OCI-LY3 (cell line): Measurements from ENCODE around the gene SKOR1.

Source experiments
- H2AFZ ChIP-seq: fragments of 200-600, 300-600 bp; shearing (Covaris generic); 2 replicates; pipeline ENCODE4 v1.6.0; 2014; ENCODE audit warnings: antibody characterized with exemption, low read depth, low read length
- H3K27ac ChIP-seq: fragments of 200-600, 300-600 bp; sonication (generic); 2 replicates; pipeline ENCODE4 v1.5.1; 2014; ENCODE audit warnings: mild to moderate bottlenecking, low read length, moderate library complexity, mixed read lengths
- H3K27me3 ChIP-seq: fragments of 200-600, 300-600 bp; sonication (generic); 2 replicates; pipeline ENCODE4 v1.6.1; 2014; ENCODE audit warnings: low read depth, low read length, mixed read lengths
- H3K36me3 ChIP-seq: fragments of 200-600, 300-600 bp; sonication (generic); replicated peaks from 2 replicates; pipeline ENCODE3; 2014; ENCODE audit warnings: low read depth, low read length, mixed read lengths
- H3K4me1 ChIP-seq: fragments of 300-600, 200-600 bp; sonication (generic); 2 replicates; pipeline ENCODE4 v1.6.1; 2014; ENCODE audit warnings: low read length, mixed read lengths
- H3K4me2 ChIP-seq: fragments of 200-600, 300-600 bp; sonication (generic); 2 replicates; pipeline ENCODE4 v1.6.1; 2014; ENCODE audit warnings: low read length, mixed read lengths
- H3K4me3 ChIP-seq: fragments of 300-600, 200-600 bp; sonication (generic); 2 replicates; pipeline ENCODE4 v1.5.1; 2014; ENCODE audit warnings: antibody characterized with exemption, mild to moderate bottlenecking, low read length, moderate library complexity
- H3K79me2 ChIP-seq: fragments of 300-600, 200-600 bp; shearing (Covaris generic); 2 replicates; pipeline ENCODE4 v1.6.1; 2014; ENCODE audit warnings: mild to moderate bottlenecking, low read length, mixed read lengths
- H3K9ac ChIP-seq: fragments of 300-600, 200-600 bp; shearing (Covaris generic); 2 replicates; pipeline ENCODE4 v1.6.0; 2014; ENCODE audit warnings: mild to moderate bottlenecking, low read length, moderate library complexity
- H3K9me3 ChIP-seq: fragments of 200-600, 300-600 bp; shearing (Covaris generic); 2 replicates; pipeline ENCODE4 v1.6.1; 2014; ENCODE audit warnings: low read length, mixed read lengths; ENCODE audit not compliant: insufficient read depth
- H4K20me1 ChIP-seq: fragments of 200-600, 300-600 bp; sonication (generic); 2 replicates; pipeline ENCODE4 v1.6.1; 2016; ENCODE audit warnings: low read length, mixed read lengths; ENCODE audit not compliant: insufficient read depth
- CTCF ChIP-seq: fragments of 200-600, 300-600 bp; sonication (generic); IDR thresholded peaks from 2 replicates; pipeline ENCODE4 v1.5.1; 2014; ENCODE audit warnings: antibody characterized with exemption, low read length, low read depth
- EZH2phosphoT487 ChIP-seq: fragments of 200-600 bp; shearing (Covaris generic); IDR thresholded peaks from 2 replicates; pipeline ENCODE4 v1.6.1; 2018; ENCODE audit warnings: antibody characterized with exemption, mixed run types, low read depth

Gene SKOR1

GRCh38 chr15:67777773-67778172, 47.5 kb upstream of the SKOR1 start:
- no peak overlapping the region for H3K4me2 ChIP-seq
- H3K79me2 ChIP-seq = no peaks in the 10 kb centered on the region
- TF ChIP-seq CTCF (no peak), EZH2phosphoT487 (no peak)
- H3K4me1 ChIP-seq = peaks cover 6% of the 10 kb centered on the region
- no peaks in the 10 kb centered on the region for H3K27me3 ChIP-seq
- no peak overlapping the region for H2AFZ ChIP-seq
- no peak overlapping the region for H3K27ac ChIP-seq
- no peaks in the 10 kb centered on the region for H3K9me3 ChIP-seq
- no peaks in the 10 kb centered on the region for H3K36me3 ChIP-seq
- no peak overlapping the region for H3K9ac ChIP-seq
- no peaks in the 10 kb centered on the region for H4K20me1 ChIP-seq
- no peak overlapping the region for H3K4me3 ChIP-seq

GRCh38 chr15:67778968-67779548, 46.3 kb upstream of the SKOR1 start:
- no peak overlapping the region for H3K9ac ChIP-seq
- no peak overlapping the region for H3K27ac ChIP-seq
- no peaks in the 10 kb centered on the region for H4K20me1 ChIP-seq
- TF ChIP-seq EZH2phosphoT487 (no peak), CTCF (no peak)
- no peaks in the 10 kb centered on the region for H3K36me3 ChIP-seq
- H3K4me1 ChIP-seq = peaks cover 19% of the 10 kb centered on the region
- H3K9me3 ChIP-seq = peaks cover 1% of the 10 kb centered on the region; the same call in 1 of the 2 replicates
- H3K4me2 ChIP-seq = no peak overlapping the region
- H3K79me2 ChIP-seq = no peaks in the 10 kb centered on the region
- no peak overlapping the region for H2AFZ ChIP-seq
- H3K4me3 ChIP-seq = no peak overlapping the region
- H3K27me3 ChIP-seq = no peaks in the 10 kb centered on the region

GRCh38 chr15:67779549-67780111, 45.7 kb upstream of the SKOR1 start:
- no peak overlapping the region for H3K9ac ChIP-seq
- H3K4me1 ChIP-seq = peaks cover 25% of the 10 kb centered on the region
- no peak overlapping the region for H3K4me3 ChIP-seq
- no peaks in the 10 kb centered on the region for H3K79me2 ChIP-seq
- H3K27ac ChIP-seq = no peak overlapping the region
- H3K4me2 ChIP-seq = no peak overlapping the region
- no peaks in the 10 kb centered on the region for H3K36me3 ChIP-seq
- no peak overlapping the region for H2AFZ ChIP-seq
- H3K27me3 ChIP-seq = no peaks in the 10 kb centered on the region
- peaks cover 3% of the 10 kb centered on the region; the same call in 1 of the 2 replicates for H3K9me3 ChIP-seq
- H4K20me1 ChIP-seq = no peaks in the 10 kb centered on the region
- no peak for TF ChIP-seq CTCF
- no peak for TF ChIP-seq EZH2phosphoT487

GRCh38 chr15:67781061-67781460, 44.2 kb upstream of the SKOR1 start:
- Histone ChIP-seq H3K4me1 (peaks cover 38% of the 10 kb centered on the region), H3K9ac (no peak overlapping the region), H3K4me3 (no peak overlapping the region), H3K36me3 (peaks cover 6% of the 10 kb centered on the region), H3K79me2 (no peaks in the 10 kb centered on the region), H3K27me3 (no peaks in the 10 kb centered on the region), H2AFZ (no peak overlapping the region), H4K20me1 (no peaks in the 10 kb centered on the region), H3K9me3 (peaks cover 14% of the 10 kb centered on the region; the same call in 1 of the 2 replicates), H3K27ac (no peak overlapping the region), H3K4me2 (no peak overlapping the region)
- TF ChIP-seq EZH2phosphoT487 (no peak), CTCF (no peak)
